Esophagus muscularis mucosa (tissue), 3 donors: Measurements from ENCODE around the gene FAM53A.

ENCODE experiments used
- CTCF ChIP-seq, 3 experiments: fragments of 200-600 bp in 2 of 3; fragments of 450-650 bp in 1 of 3; sonication (generic) in 2 of 3; IDR thresholded peaks; one replicate each; pipeline ENCODE4 v1.5.1; 2017 to 2019; ENCODE audit warnings: antibody characterized with exemption in 3 of 3, mild to moderate bottlenecking in 2 of 3, moderate library complexity in 1 of 3
- POLR2A ChIP-seq: fragments of 450-650 bp; IDR thresholded peaks from one replicate; pipeline ENCODE4 v1.6.1; 2017; ENCODE audit warnings: antibody characterized with exemption, moderate library complexity, mild to moderate bottlenecking, low read depth
- POLR2AphosphoS5 ChIP-seq, 2 donors: sonication (generic); formaldehyde crosslinking; IDR thresholded peaks; one replicate each; pipeline ENCODE4 v1.6.1; 2017; ENCODE audit warnings: antibody characterized with exemption in 2 of 2

- no peak for TF ChIP-seq CTCF (IDR thresholded peaks at IDR 0.05)
- no peak for TF ChIP-seq POLR2A
- no peak for TF ChIP-seq POLR2AphosphoS5 (IDR thresholded peaks at IDR 0.05)
Observed at GRCh38 chr4:1646690-1647089, 37.4 kb downstream of the FAM53A start.
